ENCODE data around the gene IYD.
"Not testable (repeated sequence)": the region's sequence is repeated elsewhere in the genome, so short reads cannot be mapped to it uniquely, and the experiment has no call there.

IYD gene

GRCh38 chr6:150355932-150356331 is 12.9 kb upstream of the IYD start:
- DNase-seq (ENCODE audit: low read depth, low spot score), result no peak
- TF ChIP-seq FOXP2 (optimal IDR thresholded peaks at IDR 0.05; ENCODE audit: control extremely low read depth, extremely low read length, insufficient read depth), result no peak
- Histone ChIP-seq H3K9ac (ENCODE audit: insufficient read length) (no peak overlapping the region), H3K36me3 (ENCODE audit: insufficient read depth, low read length) (no peaks in the 10 kb centered on the region), H3K4me3 (no peak overlapping the region), H3K9me3 (ENCODE audit: low read depth, low read length) (no peaks in the 10 kb centered on the region), H3K27ac (no peak overlapping the region)

- TF ChIP-seq FOXP2 (optimal IDR thresholded peaks at IDR 0.05; ENCODE audit: control extremely low read depth, extremely low read length, insufficient read depth) (no peak), POLR2AphosphoS5 (IDR thresholded peaks at IDR 0.05; ENCODE audit: borderline replicate concordance, low read depth, low read length) (no peak), EZH2 (IDR thresholded peaks at IDR 0.05) (no peak)
- no peak overlapping the region for H3K27ac ChIP-seq
Observed at GRCh38 chr6:150361876-150362275, 6.9 kb upstream of the IYD start.

DNA sequence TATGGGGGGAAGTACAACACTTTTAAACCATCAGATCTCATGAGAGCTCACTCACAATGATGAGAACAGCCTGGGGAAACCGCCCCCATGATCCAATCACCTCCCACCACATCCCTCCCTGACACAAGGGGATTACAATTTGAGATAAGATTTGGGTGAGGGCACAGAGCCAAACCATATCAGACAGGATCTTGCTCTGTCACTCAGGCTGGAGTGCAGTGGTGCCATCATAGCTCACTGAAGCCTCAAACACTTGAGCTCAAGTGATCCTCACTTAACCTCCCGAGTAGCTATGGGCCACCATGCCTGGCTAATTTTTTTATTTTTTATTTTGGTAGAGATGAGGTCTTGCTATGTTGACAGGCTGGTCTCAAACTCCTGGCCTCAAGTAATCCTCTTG is 5.1 kb upstream of the IYD start:
- H3K27ac ChIP-seq, result no peak overlapping the region
- TF ChIP-seq EZH2 (IDR thresholded peaks at IDR 0.05), result no peak
- no peak for TF ChIP-seq FOXP2 (optimal IDR thresholded peaks at IDR 0.05; ENCODE audit: control extremely low read depth, extremely low read length, insufficient read depth)
- no peak for TF ChIP-seq POLR2AphosphoS5 (IDR thresholded peaks at IDR 0.05; ENCODE audit: borderline replicate concordance, low read depth, low read length)
- no peak overlapping the region for H3K4me3 ChIP-seq
- H3K9me3 ChIP-seq (ENCODE audit: low read depth, low read length), result no peaks in the 10 kb centered on the region
- H3K36me3 ChIP-seq (ENCODE audit: insufficient read depth, low read length), result no peaks in the 10 kb centered on the region
- no peak overlapping the region for H3K9ac ChIP-seq (ENCODE audit: insufficient read length)
- no peak for DNase-seq (ENCODE audit: low read depth, low spot score)

More at GRCh38 chr6:150361876-150362275, 6.9 kb upstream of the IYD start:
- DNase-seq (ENCODE audit: low read depth, low spot score), result no peak
- no peaks in the 10 kb centered on the region for H3K9me3 ChIP-seq (ENCODE audit: low read depth, low read length)
- no peaks in the 10 kb centered on the region for H3K36me3 ChIP-seq (ENCODE audit: insufficient read depth, low read length)
- no peak overlapping the region for H3K4me3 ChIP-seq
- no peak overlapping the region for H3K9ac ChIP-seq (ENCODE audit: insufficient read length)

DNA sequence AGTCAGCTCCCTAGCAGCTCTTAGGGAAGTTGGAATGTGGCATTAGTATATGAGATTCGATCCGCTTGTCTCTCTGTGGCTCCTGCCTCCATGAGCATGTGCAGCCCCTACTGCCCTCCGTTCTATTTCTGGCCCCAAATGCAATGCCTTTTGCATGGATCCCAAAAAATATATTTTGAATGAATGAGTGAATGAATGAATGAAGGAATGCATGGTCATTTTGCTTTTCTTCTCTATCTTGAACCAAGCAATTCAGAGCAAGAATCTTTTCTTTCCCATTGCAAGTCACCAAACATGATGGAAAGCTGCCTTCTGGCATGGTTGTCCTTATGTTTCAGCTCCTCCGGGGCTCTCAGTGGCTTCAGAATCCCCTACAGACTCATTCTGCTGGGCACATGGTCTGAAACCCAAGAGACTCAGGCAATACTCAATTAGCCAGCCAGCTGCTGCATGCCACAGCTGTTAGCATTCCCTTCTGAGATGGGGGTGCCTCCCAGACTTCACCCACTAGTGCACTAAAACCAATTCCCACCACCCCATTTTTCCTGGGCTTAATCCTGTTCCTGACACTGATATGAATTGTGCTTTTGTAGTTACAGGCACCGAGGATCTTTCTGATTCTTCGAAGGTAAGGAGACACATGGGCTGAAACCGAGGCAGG is 2.6 kb upstream of the IYD start:
- H3K9me3 ChIP-seq (ENCODE audit: low read depth, low read length), result no peaks in the 10 kb centered on the region
- TF ChIP-seq FOXP2 (optimal IDR thresholded peaks at IDR 0.05; ENCODE audit: control extremely low read depth, extremely low read length, insufficient read depth) (no peak), EZH2 (IDR thresholded peaks at IDR 0.05) (no peak), POLR2AphosphoS5 (IDR thresholded peaks at IDR 0.05; ENCODE audit: borderline replicate concordance, low read depth, low read length) (no peak)

GRCh38 chr6:150369408-150369807 is 596 bp downstream of the IYD start:
- H3K27ac ChIP-seq, result no peak overlapping the region
- no peak for DNase-seq (ENCODE audit: low read depth, low spot score)
- H3K36me3 ChIP-seq (ENCODE audit: insufficient read depth, low read length), result no peaks in the 10 kb centered on the region
- no peak overlapping the region for H3K9ac ChIP-seq (ENCODE audit: insufficient read length)
- no peaks in the 10 kb centered on the region for H3K9me3 ChIP-seq (ENCODE audit: low read depth, low read length)
- TF ChIP-seq POLR2AphosphoS5 (IDR thresholded peaks at IDR 0.05; ENCODE audit: borderline replicate concordance, low read depth, low read length) (no peak), EZH2 (IDR thresholded peaks at IDR 0.05) (no peak)
- no peak overlapping the region for H3K4me3 ChIP-seq

More for the DNA sequence above, 2.6 kb upstream of the IYD start:
- no peak overlapping the region for H3K27ac ChIP-seq
- no peaks in the 10 kb centered on the region for H3K36me3 ChIP-seq (ENCODE audit: insufficient read depth, low read length)
- no peak overlapping the region for H3K9ac ChIP-seq (ENCODE audit: insufficient read length)
- no peak overlapping the region for H3K4me3 ChIP-seq
- DNase-seq (ENCODE audit: low read depth, low spot score), result no peak

DNA sequence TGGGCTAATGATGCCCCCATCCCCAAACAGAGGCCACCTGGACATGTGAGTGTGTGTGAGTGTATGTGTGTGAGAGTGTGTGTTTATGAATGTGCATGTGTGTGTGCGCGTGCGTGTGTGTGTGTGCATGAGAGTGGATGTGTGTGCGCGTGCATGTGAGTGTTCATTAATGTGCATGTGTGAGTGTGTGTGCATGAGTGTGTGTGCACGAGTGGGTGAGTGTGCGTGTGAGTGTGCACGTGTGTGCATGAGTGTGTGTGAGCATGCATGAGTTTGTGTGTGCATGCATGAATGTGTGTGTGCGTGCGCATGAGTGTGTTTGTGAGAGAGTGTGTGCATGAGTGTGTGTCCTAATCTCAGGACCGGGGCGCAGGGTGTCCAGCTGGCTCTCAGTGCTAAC is 1.3 kb downstream of the IYD start:
- H3K9me3 ChIP-seq (ENCODE audit: low read depth, low read length), result no peaks in the 10 kb centered on the region
- no peak overlapping the region for H3K4me3 ChIP-seq
- TF ChIP-seq POLR2AphosphoS5 (IDR thresholded peaks at IDR 0.05; ENCODE audit: borderline replicate concordance, low read depth, low read length) (no peak), FOXP2 (optimal IDR thresholded peaks at IDR 0.05; ENCODE audit: control extremely low read depth, extremely low read length, insufficient read depth) (no peak), EZH2 (IDR thresholded peaks at IDR 0.05) (no peak)
- H3K9ac ChIP-seq (ENCODE audit: insufficient read length), result no peak overlapping the region
- no peak overlapping the region for H3K27ac ChIP-seq
- no peak for DNase-seq (ENCODE audit: low read depth, low spot score)
- no peaks in the 10 kb centered on the region for H3K36me3 ChIP-seq (ENCODE audit: insufficient read depth, low read length)

DNA sequence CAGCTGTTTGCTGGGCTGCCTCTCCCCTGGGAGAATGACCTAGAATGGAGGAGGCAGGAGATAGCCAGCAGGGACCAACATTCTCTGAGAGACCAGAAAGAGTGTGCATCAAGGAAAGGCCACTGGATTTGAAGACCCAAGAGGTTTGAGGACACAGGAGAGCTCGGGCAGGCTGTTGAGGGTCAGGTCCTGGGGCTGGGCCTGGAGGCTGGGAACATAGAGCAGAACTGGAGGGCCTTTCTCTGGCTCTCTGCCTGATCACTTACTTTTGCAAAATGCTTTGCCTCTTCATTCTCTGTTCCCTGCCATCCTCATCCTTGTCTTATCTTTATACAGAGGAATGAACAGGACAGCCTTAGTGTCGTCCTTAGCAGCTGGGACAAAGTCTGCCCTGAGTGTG is 2.5 kb downstream of the IYD start:
- Histone ChIP-seq H3K36me3 (ENCODE audit: insufficient read depth, low read length) (no peaks in the 10 kb centered on the region), H3K27ac (no peak overlapping the region), H3K9ac (ENCODE audit: insufficient read length) (no peak overlapping the region), H3K9me3 (ENCODE audit: low read depth, low read length) (no peaks in the 10 kb centered on the region), H3K4me3 (no peak overlapping the region)
- DNase-seq (ENCODE audit: low read depth, low spot score), result no peak
- TF ChIP-seq POLR2AphosphoS5 (IDR thresholded peaks at IDR 0.05; ENCODE audit: borderline replicate concordance, low read depth, low read length) (no peak), EZH2 (IDR thresholded peaks at IDR 0.05) (no peak), FOXP2 (optimal IDR thresholded peaks at IDR 0.05; ENCODE audit: control extremely low read depth, extremely low read length, insufficient read depth) (no peak)

DNA sequence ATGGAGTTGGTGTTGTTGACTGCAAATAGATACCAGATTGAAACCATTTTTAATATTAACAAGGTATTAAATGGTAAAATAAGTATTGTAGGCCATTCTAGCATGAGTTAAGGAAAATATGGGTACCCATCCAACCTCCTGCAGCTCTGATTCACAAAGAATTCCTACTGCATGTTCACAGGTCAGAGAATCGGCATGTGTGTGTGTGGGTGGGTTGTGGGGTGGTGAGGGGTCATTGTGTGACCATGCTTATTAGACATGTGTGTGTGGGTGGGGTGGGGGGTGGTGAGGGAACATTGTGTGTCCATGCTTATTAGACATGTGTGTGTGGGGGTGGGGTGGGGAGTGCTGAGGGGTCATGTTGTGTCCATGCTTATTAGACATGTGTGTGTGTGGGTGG is 3.2 kb downstream of the IYD start:
- H3K9me3 ChIP-seq (ENCODE audit: low read depth, low read length), result no peaks in the 10 kb centered on the region
- no peak for DNase-seq (ENCODE audit: low read depth, low spot score)
- no peaks in the 10 kb centered on the region for H3K36me3 ChIP-seq (ENCODE audit: insufficient read depth, low read length)
- TF ChIP-seq FOXP2 (optimal IDR thresholded peaks at IDR 0.05; ENCODE audit: control extremely low read depth, extremely low read length, insufficient read depth) (no peak), POLR2AphosphoS5 (IDR thresholded peaks at IDR 0.05; ENCODE audit: borderline replicate concordance, low read depth, low read length) (no peak), EZH2 (IDR thresholded peaks at IDR 0.05) (no peak)
- no peak overlapping the region for H3K27ac ChIP-seq
- no peak overlapping the region for H3K4me3 ChIP-seq
- H3K9ac ChIP-seq (ENCODE audit: insufficient read length), result no peak overlapping the region

DNA sequence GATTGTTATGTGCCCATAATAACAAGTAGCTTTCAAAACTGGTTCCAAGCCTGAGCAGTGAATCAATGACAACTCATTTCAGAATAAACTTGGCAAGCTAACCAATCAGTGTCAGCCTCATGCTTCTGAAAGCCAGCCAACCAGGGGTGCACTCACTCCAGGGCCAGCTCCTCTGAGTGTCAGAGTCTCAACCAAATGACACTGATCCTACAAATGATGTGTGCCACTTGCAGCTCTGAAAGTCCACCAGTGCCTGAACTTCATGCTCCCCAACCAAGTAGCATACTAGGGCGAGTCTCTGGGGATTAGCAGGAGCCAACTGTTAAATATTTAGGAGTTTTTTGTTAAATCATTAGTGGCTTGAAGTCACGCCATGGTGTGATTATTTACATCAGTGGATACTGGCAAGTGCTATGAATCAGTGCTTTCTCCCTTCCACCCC is 4.5 kb downstream of the IYD start:
- no peak for DNase-seq (ENCODE audit: low read depth, low spot score)
- TF ChIP-seq FOXP2 (optimal IDR thresholded peaks at IDR 0.05; ENCODE audit: control extremely low read depth, extremely low read length, insufficient read depth), result no peak
- Histone ChIP-seq H3K36me3 (ENCODE audit: insufficient read depth, low read length) (no peaks in the 10 kb centered on the region), H3K9me3 (ENCODE audit: low read depth, low read length) (no peaks in the 10 kb centered on the region), H3K27ac (no peak overlapping the region), H3K4me3 (no peak overlapping the region), H3K9ac (ENCODE audit: insufficient read length) (no peak overlapping the region)

- not testable (repeated sequence) for H3K27ac ChIP-seq; H3K9me3 ChIP-seq (ENCODE audit: low read depth, low read length); H3K4me3 ChIP-seq; H3K9ac ChIP-seq (ENCODE audit: insufficient read length); DNase-seq (ENCODE audit: low read depth, low spot score); H3K36me3 ChIP-seq (ENCODE audit: insufficient read depth, low read length)
Observed at GRCh38 chr6:150374346-150374745, 5.5 kb downstream of the IYD start.

Data from SK-N-MC (cell line).